NCI-H1048 (cell line): ENCODE results near the gene PPM1M.

Experiments
- DNase-seq: peaks from one replicate; lab custom pipeline; 2025; lab: John Stamatoyannopoulos, UW

The PPM1M gene

GRCh38 chr3:52216585-52217408 lies 28.8 kb upstream of the PPM1M start:
- no peak for DNase-seq

GRCh38 chr3:52217409-52217805 lies 28.2 kb upstream of the PPM1M start:
- no peak for DNase-seq

GRCh38 chr3:52218026-52218425 lies 27.5 kb upstream of the PPM1M start:
- DNase-seq, result no peak

- DNase-seq, result no peak
Measured at GRCh38 chr3:52218454-52218853, 27.1 kb upstream of the PPM1M start.

- no peak for DNase-seq
Measured at GRCh38 chr3:52218937-52219650, 26.5 kb upstream of the PPM1M start.

- DNase-seq, result peak; percentile 39
Measured at GRCh38 chr3:52220380-52221026, 25.1 kb upstream of the PPM1M start.

GRCh38 chr3:52221141-52221562 lies 24.4 kb upstream of the PPM1M start:
- DNase-seq, result no peak

GRCh38 chr3:52221563-52222318 lies 23.8 kb upstream of the PPM1M start:
- no peak for DNase-seq

- DNase-seq, result no peak
Measured at GRCh38 chr3:52222319-52223221, 23.0 kb upstream of the PPM1M start.

GRCh38 chr3:52223449-52224408 lies 21.8 kb upstream of the PPM1M start:
- no peak for DNase-seq

- DNase-seq, result no peak
Measured at GRCh38 chr3:52225452-52226228, 19.9 kb upstream of the PPM1M start, which contains the start of gene TLR9. Gene TLR9 (minus strand): TSS chr3:52225645. CDS start chr3:52225529, 116 bp downstream.

- DNase-seq, result no peak
Measured at GRCh38 chr3:52226229-52226817, 19.2 kb upstream of the PPM1M start.

- no peak for DNase-seq
Measured at GRCh38 chr3:52227117-52227516, 18.4 kb upstream of the PPM1M start.

- DNase-seq, result no peak
Measured at GRCh38 chr3:52227766-52228165, 17.8 kb upstream of the PPM1M start.

- no peak for DNase-seq
Measured at GRCh38 chr3:52228266-52228665, 17.3 kb upstream of the PPM1M start.

- no peak for DNase-seq
Measured at GRCh38 chr3:52228751-52229291, 16.7 kb upstream of the PPM1M start.

- DNase-seq, result no peak
Measured at GRCh38 chr3:52229656-52230055, 15.9 kb upstream of the PPM1M start.

- DNase-seq, result no peak
Measured at GRCh38 chr3:52230461-52230860, 15.1 kb upstream of the PPM1M start.
